Measurements from ENCODE around the gene MYOF.
A peak's percentile ranks its signal among the peaks of the same experiment; 100 is the strongest.

Gene MYOF

GRCh38 chr10:93300288-93300917 lies 181.7 kb downstream of the MYOF start:
- POLR2A ChIA-PET (ENCODE audit: low non-redundant PET): no interaction called here
- H3K27ac ChIP-seq: no peak overlapping the region

GRCh38 chr10:93299606-93300287 lies 182.4 kb downstream of the MYOF start:
- ChIA-PET CTCF (no interaction called here), POLR2A (ENCODE audit: low non-redundant PET) (no interaction called here)
- H3K27ac ChIP-seq: no peak overlapping the region
- no peak for TF ChIP-seq CTCF (conservative IDR thresholded peaks at IDR 0.05; ENCODE audit: low read depth)
- DNase-seq (ENCODE audit: low spot score): no peak

More at GRCh38 chr10:93300288-93300917, 181.7 kb downstream of the MYOF start:
- CTCF ChIA-PET: interaction anchor here (0.6 kb wide), 1 partner anchor 587 kb away, joined by 3 read pairs; no protein-coding TSS in a partner anchor
- no peak for DNase-seq (ENCODE audit: low spot score)
- no peak for TF ChIP-seq CTCF (conservative IDR thresholded peaks at IDR 0.05; ENCODE audit: low read depth)

DNA sequence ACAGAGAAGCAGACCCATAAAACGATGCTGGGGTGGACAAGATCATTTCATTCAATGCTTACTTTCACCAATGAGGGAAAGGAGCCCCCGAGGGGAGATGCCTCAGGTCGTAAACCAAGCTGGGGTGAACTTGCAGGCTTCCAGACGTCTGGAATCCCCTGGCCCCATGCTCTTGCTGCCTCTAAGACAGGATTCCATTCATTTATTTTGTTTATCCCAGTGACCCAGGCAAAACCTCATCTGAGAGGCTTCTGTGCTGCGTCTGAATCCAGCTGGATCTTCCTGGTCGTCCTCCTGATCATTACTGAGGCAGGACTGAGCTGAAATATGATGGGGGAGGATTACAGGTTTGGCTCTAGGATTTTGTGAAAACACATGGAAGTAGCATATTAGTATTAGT lies 182.9 kb downstream of the MYOF start:
- no peak for TF ChIP-seq CTCF (conservative IDR thresholded peaks at IDR 0.05; ENCODE audit: low read depth)
- H3K27ac ChIP-seq: no peak overlapping the region
- ChIA-PET POLR2A (ENCODE audit: low non-redundant PET) (no interaction called here), CTCF (no interaction called here)
- no peak for DNase-seq (ENCODE audit: low spot score)

- DNase-seq (ENCODE audit: low spot score): no peak
- CTCF ChIA-PET: interaction anchor here (0.5 to 1.6 kb wide), 3 partner anchors 73 to 216 kb away, joined by 3 to 6 read pairs (median 4); no protein-coding TSS in a partner anchor
- H3K27ac ChIP-seq: no peak overlapping the region
- POLR2A ChIA-PET (ENCODE audit: low non-redundant PET): no interaction called here
- no peak for TF ChIP-seq CTCF (conservative IDR thresholded peaks at IDR 0.05; ENCODE audit: low read depth)
Measured at GRCh38 chr10:93296151-93296550, 186.0 kb downstream of the MYOF start.

DNA sequence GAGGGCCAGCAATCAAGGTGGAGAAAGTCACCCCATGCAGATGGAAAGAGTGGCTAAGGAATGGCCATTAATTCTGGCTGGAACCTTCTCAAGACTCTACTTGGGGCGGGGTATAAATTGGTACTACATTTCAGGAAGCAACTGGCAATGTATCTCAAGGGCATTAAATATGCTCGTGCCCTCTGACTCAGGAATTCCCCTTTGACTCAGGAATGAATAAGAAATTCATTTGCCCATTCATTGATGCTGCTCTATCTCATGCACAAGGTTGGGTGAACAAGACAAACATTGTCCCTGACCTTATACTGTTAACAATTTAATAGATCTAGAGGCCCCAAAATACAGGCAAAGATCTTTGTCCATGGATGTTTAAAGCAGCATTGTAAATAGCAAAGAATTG lies 188.1 kb downstream of the MYOF start:
- no peak for TF ChIP-seq CTCF (conservative IDR thresholded peaks at IDR 0.05; ENCODE audit: low read depth)
- H3K27ac ChIP-seq: no peak overlapping the region
- ChIA-PET POLR2A (ENCODE audit: low non-redundant PET) (no interaction called here), CTCF (no interaction called here)
- DNase-seq (ENCODE audit: low spot score): peak; percentile 41

- H3K27ac ChIP-seq: no peak overlapping the region
- ChIA-PET POLR2A (ENCODE audit: low non-redundant PET) (no interaction called here), CTCF (interaction anchor here (0.6 to 1.6 kb wide), 5 partner anchors 11 to 568 kb away, joined by 3 to 6 read pairs (median 4); no protein-coding TSS in a partner anchor)
- DNase-seq (ENCODE audit: low spot score): no peak
- no peak for TF ChIP-seq CTCF (conservative IDR thresholded peaks at IDR 0.05; ENCODE audit: low read depth)
Measured at GRCh38 chr10:93290661-93291354, 191.3 kb downstream of the MYOF start.
